ENCODE results near the gene FN1. TPM values are rescaled to one million over a fixed set of nuclear protein-coding genes. Genes with fewer than 3 reads are reported as not detected.

Gene FN1
- total RNA-seq, 1 donor from 2014 or later: 902 TPM

GRCh38 chr2:215407061-215407460 lies 28.8 kb downstream of the FN1 start:
- Mint-ChIP-seq H3K36me3 (peaks cover 33% of the 10 kb centered on the region), H3K4me3 (no peak overlapping the region), H3K27me3 (no peaks in the 10 kb centered on the region), H3K27ac (no peak overlapping the region), H3K4me1 (ENCODE audit: unreplicated experiment) (no peaks in the 10 kb centered on the region), H3K9me3 (no peaks in the 10 kb centered on the region)
- DNase-seq (ENCODE audit: extremely low spot score, unreplicated experiment): no peak
- no peak for TF ChIP-seq CTCF (conservative IDR thresholded peaks at IDR 0.05)

- no peak for DNase-seq (ENCODE audit: extremely low spot score, unreplicated experiment)
- no peak overlapping the region for H3K27ac Mint-ChIP-seq
- H3K9me3 Mint-ChIP-seq: no peaks in the 10 kb centered on the region
- no peaks in the 10 kb centered on the region for H3K27me3 Mint-ChIP-seq
- TF ChIP-seq CTCF (conservative IDR thresholded peaks at IDR 0.05): no peak
- H3K4me1 Mint-ChIP-seq (ENCODE audit: unreplicated experiment): no peaks in the 10 kb centered on the region
- peaks cover 35% of the 10 kb centered on the region for H3K36me3 Mint-ChIP-seq
- H3K4me3 Mint-ChIP-seq: no peak overlapping the region
Measured at GRCh38 chr2:215405722-215406581, 29.9 kb downstream of the FN1 start.

- no peak for TF ChIP-seq CTCF (conservative IDR thresholded peaks at IDR 0.05)
- Mint-ChIP-seq H3K27ac (no peak overlapping the region), H3K27me3 (no peaks in the 10 kb centered on the region), H3K4me1 (ENCODE audit: unreplicated experiment) (no peaks in the 10 kb centered on the region), H3K9me3 (no peaks in the 10 kb centered on the region), H3K4me3 (no peak overlapping the region), H3K36me3 (peaks cover 31% of the 10 kb centered on the region)
- no peak for DNase-seq (ENCODE audit: extremely low spot score, unreplicated experiment)
Measured at GRCh38 chr2:215404348-215405012, 31.4 kb downstream of the FN1 start.

- no peak overlapping the region for H3K4me3 Mint-ChIP-seq
- no peaks in the 10 kb centered on the region for H3K9me3 Mint-ChIP-seq
- H3K4me1 Mint-ChIP-seq (ENCODE audit: unreplicated experiment): no peaks in the 10 kb centered on the region
- DNase-seq (ENCODE audit: extremely low spot score, unreplicated experiment): no peak
- H3K27ac Mint-ChIP-seq: no peak overlapping the region
- no peak for TF ChIP-seq CTCF (conservative IDR thresholded peaks at IDR 0.05)
- no peaks in the 10 kb centered on the region for H3K27me3 Mint-ChIP-seq
- peaks cover 37% of the 10 kb centered on the region for H3K36me3 Mint-ChIP-seq
Measured at GRCh38 chr2:215403441-215404347, 32.2 kb downstream of the FN1 start.

- Mint-ChIP-seq H3K27me3 (no peaks in the 10 kb centered on the region), H3K36me3 (peaks cover 33% of the 10 kb centered on the region), H3K4me3 (no peak overlapping the region), H3K27ac (no peak overlapping the region), H3K9me3 (no peaks in the 10 kb centered on the region), H3K4me1 (ENCODE audit: unreplicated experiment) (no peaks in the 10 kb centered on the region)
- no peak for DNase-seq (ENCODE audit: extremely low spot score, unreplicated experiment)
- TF ChIP-seq CTCF (conservative IDR thresholded peaks at IDR 0.05): no peak
Measured at GRCh38 chr2:215401896-215402379, 33.9 kb downstream of the FN1 start.
